ENCODE data around the gene CDC20B.
"Not testable (repeated sequence)": the region's sequence is repeated elsewhere in the genome, so short reads cannot be mapped to it uniquely, and the experiment has no call there.

Gene CDC20B

DNA sequence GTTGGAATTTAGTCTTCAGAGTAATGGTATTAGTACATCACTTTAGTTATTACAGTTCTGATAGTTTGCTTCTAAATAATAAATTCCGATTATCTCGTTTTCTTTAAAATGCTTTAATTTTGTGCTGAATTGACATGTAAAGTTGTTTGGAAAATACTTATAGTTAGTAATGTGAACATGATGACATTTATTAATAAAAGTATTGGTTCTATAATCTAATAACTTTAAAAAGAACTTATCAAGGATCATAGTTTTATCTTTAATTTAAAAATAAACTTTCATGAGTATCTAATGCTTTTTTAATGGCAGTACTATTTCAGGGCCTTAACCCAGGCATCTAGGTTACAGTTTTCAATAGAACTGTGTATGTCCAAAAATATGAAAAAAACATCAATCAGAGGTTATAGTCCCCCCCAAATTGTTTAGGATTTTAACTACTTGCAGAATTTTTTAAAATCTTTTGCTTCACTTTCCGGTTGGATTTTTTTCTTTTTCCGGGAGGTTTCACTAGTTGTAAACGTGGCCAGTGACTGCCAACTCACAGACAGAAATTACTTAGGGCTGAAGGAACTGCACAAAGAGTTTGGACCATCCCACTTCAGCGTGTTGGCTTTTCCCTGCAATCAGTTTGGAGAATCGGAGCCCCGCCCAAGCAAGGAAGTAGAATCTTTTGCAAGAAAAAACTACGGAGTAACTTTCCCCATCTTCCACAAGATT lies 12.3 kb downstream of the CDC20B start:
- DNase-seq (ENCODE audit: low read depth), result no peak

DNA sequence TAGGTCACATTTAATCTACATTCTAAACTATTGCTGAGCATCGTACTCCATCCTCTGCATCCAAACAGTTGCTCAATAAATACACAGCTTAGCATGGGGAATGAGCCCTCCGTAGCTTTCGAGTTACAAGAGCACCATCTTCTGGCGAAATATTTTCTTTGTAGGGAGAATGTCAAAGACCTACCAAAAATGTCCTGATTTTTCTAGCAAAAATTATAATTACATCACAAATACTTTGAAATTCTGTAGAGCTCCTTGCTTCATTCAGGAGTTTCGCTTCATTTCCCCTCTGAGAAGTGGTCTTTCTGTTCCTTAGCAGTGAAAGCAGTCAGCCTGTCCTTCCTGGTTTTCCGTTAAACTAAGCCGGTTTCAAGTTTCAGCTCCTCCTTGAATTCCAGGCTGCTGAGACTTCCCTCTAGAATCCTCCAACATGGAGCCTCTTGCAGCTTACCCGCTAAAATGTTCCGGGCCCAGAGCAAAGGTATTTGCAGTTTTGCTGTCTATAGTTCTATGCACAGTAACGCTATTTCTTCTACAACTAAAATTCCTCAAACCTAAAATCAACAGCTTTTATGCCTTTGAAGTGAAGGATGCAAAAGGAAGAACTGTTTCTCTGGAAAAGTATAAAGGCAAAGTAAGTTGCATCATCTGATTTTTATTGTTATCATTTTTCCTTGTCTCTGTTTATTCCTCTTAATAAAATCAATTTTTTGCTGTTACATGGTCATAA lies 13.0 kb downstream of the CDC20B start, which contains the start of gene GPX8:
Gene GPX8 (plus strand): TSS at position 409 of the 730 bp plus-strand sequence. CDS start 22 bp downstream, at position 431.
- DNase-seq (ENCODE audit: low read depth), result no peak

DNA sequence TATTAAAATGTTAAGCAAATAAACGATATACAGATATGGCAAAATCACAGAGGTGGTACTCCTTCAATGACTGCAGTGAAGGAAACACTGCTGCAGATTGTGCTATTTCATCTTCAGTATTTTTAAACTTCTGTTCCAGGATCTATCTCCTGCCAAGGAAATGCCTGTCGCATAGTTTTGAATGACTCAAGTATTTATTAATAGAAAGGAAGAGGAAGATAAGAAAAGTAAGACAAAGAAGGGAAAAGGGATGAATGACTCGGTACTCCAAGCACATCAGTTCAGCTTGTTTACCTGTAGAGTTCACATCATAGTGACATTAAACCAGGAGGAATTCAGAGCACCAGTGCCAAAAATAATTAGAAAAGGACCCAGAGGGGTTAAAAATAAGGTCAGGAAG lies 18.1 kb downstream of the CDC20B start:
- no peak for DNase-seq (ENCODE audit: low read depth)

DNA sequence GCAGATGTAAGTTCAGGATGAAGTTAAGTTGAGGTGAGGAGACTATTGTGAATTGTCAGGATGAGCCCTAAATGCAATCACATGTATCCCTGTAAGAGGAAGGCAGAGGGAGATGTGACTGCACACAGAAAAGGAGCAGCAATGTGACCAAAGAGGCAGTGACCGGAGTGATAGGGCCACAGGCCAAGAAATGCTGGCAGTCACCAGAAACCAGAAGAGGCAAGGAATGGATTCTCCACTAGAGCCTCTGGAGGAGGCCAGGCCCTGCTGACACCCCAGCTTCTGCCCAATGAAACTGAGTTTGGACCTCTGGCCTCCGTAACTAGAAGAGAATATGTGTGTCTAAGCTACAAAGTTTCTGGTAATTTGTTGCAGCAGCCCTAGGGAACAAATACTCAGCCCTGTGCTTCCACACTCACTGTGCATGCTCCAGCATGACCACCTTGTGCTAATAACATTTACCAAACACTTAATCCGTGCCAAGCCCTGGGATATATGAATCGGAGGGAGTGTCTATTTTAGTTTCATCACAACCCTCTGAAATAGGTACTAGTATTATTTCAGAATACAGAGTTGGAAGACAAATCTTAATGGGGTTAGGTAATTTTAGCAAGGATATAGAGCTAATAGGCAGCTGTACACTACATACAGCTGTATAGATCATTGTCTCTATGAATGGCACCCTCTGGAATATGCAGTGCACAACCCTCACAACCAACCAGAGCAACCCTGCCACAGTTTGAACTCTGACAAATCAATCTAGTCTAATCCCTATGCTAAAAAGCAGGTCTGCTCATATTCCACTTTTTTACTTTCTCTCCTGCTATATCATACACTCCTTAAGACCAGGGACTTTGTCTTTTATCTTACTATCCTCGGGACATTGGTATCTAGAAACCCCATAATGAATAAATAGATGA lies 20.8 kb downstream of the CDC20B start:
- no peak for DNase-seq (ENCODE audit: low read depth)

DNA sequence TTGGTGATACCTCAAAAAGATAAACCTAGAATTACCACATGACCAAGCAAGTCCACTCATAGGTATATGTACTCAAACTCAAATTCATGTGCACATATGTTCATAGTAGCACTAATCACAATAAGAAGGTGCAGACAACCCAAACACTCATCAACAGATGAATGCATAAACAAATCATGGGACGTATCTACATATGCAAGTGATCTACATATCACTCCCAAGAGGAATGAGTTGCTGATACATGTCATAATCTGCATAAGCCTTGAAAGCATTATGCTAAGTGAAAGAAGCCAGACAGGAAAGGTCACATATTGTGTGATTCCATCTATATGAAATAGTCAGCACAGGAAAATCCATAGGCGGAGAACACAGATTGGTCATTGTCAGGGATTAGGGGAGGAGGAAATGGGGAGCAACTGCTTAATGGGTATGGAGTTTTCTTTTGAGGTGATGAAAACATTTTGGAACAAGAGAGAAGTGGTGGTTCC lies 23.6 kb downstream of the CDC20B start:
- no peak for DNase-seq (ENCODE audit: low read depth)

DNA sequence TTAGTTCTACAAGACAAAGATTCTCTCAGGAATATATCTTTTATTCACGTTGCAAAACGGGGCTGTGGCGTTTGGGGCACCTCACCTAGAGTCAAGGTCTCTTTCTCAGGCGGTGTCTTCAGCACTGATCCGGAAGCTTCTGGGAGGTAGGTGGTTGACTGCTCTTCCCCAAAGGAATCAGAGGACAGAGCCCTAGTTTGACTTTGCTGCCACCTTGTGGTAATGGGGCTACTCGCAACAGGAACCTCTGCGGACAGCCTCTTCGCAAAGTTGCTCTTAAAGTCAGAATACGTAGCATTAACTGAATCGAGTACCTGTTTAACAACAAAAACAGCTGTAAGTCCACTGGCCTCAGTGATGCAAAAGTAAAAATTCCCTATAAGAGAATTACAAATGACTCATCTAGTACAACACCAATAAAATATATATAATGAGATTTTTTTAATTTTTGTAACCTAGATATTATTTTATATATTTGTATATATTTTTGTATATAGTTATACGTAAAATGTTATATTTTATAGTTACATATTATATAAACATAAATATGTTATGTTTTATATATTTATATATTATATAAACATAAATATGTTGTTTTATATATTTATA lies 26.3 kb downstream of the CDC20B start:
- DNase-seq (ENCODE audit: low read depth), result peak; percentile 68

DNA sequence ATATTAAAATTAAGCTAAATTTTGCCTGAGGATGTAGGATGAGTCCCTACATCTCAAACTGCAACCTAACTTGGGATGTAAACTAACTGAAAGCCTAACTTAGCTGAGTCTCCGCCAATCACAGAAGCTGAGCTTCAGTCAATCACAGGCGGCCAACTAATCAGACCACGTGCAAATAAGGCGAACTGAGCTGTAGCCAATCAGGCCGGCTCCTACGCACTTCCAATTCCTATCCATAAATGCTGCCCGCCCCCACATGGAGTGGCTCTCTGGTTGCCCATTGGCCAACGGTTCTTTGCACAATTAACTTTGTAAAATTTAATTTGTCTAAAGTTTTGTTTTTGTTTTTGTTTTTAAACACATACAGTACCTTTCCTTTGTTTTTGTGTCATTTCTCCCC lies 26.9 kb downstream of the CDC20B start:
- DNase-seq (ENCODE audit: low read depth), result no peak

DNA sequence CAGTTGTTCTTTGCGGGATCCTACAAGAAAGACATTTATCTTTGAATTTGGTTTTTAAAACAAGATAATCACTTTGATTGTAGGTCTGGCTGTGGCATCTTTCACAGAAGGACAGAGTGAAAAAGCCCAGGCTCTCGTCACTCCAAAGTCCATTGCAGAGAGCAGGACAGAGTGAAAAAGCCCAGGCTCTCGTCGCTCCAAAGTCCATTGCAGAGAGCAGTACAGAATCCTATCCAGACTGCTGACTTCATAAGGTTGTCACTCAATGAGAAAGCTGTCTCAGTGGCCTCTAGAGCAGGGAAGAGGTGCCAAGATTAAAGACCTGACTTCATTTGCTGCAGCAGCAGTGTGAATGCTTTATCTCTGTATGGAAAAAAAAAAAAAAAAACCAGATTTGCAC lies 29.4 kb downstream of the CDC20B start:
- DNase-seq (ENCODE audit: low read depth), result no peak

DNA sequence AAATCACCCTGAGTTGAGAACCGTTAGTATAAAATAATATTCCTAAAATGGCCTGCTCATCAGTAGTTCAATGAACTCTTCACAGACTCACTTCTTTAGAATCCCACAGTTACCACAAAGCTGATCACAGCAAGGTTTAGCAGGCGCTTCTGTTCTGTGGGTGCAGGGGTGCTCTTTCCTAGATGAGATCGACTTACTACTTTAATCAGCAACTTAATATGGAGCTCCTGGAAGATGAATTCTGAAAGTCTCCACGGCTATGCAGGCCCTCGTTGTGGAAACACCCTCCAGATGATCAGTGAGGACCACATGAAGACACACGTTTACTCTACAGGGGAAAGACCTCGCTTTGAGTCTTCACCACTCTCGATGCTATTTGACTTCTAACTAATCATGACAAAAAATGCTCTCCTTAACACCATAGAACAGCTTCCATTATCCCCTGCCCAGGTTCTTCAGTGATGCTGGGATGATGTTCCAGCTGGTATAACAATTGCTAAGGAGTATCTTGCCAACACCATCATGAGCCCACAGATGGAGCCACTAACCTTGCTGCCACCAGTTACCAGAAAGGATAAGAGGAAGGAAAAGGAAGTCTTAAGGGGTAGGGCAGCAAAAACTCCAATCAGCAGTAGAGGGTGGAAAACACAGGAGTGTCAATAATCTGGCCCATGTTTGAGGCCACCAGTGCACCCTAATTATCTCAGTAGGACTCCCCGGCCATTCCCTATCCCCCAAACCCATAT lies 30.9 kb downstream of the CDC20B start:
- DNase-seq (ENCODE audit: low read depth), result no peak

DNA sequence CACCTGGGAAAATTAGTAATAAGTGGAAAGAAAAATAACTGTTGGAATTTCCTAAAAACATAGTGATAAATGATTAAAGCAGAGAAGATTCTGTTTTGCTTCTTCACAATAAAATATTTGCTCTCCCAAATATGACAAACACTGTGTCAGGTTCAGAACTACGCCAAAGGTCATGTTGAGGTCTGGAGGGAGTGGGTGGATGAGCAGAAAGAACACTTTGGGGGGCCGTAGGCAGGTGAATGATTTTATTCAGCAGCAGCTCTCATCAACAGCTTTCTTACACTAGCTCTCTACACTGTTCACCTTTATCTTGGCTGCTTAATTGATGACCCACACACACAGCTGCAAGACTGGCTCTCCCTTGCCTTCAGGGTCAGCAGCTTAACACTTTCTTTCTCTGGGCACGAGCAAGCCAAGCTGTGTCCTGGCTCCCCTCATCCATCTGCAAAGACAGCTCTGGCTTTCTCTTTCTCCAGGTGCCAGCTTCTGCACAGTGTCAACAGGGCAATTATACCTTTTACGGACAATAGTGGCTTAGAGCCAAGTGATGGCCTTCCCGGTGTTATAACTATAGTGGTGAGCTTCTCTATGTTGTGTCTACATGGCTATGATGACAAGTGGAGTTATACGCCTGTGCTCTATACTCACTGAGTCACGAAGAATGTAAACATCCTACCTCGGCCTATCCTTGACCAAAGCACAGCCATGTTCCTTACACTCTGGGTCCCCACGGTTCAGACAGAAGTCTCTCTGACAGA lies 31.9 kb downstream of the CDC20B start:
- DNase-seq (ENCODE audit: low read depth), result no peak

DNA sequence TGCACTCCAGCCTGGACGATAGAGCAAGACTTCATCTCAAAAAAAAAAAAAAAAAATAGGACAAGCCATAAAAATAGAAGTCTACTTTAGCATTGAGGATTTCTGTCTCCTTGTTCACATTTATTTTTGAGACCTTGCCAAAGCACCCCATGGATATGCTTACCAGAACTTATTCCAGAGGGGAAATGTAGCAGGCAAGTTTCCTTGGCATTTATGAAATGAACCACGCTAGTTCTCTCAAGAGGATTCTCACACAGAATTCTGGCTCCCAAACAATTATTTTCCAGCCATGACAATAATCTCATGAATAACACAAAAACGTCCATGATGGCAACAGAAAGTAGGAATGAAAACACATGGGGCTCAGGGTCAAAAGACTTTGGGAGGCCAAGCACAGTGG lies 36.5 kb downstream of the CDC20B start:
- DNase-seq (ENCODE audit: low read depth), result no peak

DNA sequence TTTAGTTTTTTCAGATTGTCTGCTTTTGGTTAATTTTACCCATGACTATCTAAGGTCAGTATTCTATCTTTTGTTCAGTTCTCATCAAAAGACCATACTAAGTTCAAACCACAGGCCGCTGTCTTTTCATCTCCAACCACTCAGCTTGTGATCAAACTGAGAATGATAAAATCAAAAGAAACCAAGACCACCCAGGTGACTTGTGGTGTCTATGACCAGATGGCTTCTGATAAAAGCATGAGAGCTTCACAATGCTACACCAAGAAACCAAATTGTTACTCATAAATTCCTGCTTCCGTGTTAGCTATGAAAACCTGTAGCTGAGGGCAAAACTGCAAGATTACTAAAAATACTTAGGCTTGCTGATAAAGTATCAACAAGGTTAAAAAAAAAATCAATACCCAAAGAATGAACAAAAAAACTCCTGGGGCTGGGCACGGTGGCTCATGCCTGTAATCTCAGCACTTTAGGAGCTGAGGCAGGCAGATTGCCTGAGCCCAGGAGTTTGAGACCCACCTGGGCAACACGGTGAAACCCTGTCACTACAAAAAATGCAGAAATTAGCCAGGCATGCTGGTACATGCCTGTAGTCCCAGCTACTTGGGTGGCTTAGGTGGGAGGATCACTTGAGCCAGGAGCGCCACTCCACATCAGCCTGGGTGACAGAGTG lies 38.8 kb downstream of the CDC20B start:
- DNase-seq (ENCODE audit: low read depth), result no peak

DNA sequence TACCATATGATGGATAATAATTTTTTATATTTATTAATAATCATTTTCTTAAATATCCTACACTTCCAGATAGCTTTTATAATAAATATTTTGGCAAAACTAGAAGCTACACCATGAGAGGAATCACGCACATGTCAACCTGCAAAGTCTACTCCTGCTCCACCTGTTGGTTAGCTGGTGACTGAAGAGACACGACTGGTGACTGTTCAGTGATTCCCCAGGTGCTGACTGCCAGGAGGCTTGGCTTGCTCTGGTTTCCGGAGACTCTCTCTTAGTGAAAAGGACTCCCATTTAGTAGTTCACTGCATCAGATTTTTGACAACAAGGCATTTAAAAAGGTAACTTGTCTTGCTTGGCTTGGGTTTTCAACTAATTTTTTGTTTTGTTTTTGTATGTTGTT lies 49.6 kb downstream of the CDC20B start:
- DNase-seq (ENCODE audit: low read depth), result no peak

DNA sequence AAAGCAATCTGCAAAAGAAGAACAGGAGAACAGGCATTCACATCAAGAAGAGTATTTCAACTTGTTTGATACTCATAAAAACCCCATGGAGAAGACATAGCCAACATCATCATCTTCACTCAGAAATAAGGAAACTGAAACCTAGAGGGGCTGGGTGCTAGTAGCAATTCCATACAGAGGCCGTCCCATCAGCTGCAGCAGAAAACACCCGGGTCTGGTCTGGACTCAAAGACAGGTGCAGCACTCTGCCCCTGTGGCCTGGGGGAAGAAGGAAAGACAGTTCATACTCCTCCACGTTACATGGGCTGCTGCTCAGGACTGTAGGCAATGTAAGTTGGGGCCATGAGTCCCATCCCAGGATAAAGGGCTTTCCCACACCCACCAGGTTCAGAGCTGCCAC lies 58.9 kb downstream of the CDC20B start:
- no peak for DNase-seq (ENCODE audit: low read depth)

DNA sequence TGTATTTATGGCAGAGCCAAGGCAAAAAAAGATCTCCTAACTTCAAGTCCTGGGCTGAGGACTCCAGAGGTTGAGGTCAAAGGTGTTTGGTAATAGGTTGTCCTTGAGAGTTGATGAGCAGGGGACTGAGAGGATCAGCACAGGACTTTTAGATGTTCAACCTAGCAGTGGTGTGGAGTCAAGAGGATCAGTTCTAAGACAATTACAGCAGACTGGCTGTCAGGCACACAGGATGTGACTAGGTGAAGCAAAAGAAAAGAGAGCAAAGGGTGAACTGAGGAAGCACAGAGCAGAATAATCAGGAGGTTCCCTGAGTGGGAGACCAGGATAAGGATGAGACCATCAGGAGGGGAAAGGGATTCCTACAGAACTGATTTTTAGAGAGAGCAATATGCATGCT lies 59.6 kb downstream of the CDC20B start:
- no peak for DNase-seq (ENCODE audit: low read depth)

DNA sequence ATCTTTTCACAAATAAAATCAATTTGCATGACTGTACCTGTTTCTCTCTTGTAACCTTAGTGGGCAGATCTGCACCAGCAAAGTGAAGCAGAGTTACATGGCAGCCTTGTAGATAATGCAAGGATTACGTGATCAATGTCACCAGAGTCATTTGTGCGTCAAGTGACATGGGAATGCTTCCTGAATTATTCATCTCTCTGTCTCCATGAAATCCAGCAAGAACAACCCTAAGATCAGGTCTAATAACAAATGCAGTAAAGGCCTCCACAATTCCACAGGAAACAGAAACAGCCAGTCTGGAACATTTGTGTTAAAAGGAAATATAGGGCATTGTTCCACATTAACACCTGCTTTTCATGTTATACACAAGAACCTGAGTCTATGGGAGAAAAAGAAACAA lies 62.8 kb downstream of the CDC20B start:
- no peak for DNase-seq (ENCODE audit: low read depth)

DNA sequence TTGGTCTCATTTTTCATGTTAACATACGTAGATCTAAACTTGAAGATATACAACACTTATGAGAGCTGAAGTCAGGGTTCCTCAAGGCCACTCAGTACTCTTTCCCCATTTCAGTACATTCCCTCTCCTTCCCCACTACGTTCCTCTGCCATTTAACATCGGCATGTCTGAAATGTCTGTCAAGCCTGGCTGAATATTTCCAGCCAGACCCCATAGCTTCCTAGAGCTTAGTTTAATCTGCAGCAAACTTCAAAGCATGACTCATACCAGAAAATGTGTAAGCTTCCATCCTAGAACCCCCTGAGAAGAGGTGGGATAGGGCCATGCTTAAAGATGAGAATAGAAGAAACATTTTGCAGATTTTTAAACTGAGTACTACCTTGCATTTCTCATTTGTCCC lies 64.3 kb downstream of the CDC20B start:
- no peak for DNase-seq (ENCODE audit: low read depth)

DNA sequence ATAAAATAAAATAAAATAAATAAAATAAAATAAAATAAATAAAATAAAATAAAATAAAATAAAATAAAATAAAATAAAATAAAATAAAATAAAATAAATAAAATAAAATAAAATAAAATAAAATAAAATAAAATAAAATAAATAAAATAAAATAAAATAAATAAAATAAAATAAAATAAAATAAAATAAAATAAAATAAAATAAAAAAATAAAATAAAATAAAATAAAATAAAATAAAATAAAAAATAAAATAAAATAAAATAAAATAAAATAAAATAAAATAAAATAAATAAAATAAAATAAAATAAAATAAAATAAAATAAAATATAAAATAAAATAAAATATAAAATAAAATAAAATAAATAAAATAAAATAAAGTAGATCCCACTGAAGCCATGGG lies 67.0 kb downstream of the CDC20B start:
- not testable (repeated sequence) for DNase-seq (ENCODE audit: low read depth)

DNA sequence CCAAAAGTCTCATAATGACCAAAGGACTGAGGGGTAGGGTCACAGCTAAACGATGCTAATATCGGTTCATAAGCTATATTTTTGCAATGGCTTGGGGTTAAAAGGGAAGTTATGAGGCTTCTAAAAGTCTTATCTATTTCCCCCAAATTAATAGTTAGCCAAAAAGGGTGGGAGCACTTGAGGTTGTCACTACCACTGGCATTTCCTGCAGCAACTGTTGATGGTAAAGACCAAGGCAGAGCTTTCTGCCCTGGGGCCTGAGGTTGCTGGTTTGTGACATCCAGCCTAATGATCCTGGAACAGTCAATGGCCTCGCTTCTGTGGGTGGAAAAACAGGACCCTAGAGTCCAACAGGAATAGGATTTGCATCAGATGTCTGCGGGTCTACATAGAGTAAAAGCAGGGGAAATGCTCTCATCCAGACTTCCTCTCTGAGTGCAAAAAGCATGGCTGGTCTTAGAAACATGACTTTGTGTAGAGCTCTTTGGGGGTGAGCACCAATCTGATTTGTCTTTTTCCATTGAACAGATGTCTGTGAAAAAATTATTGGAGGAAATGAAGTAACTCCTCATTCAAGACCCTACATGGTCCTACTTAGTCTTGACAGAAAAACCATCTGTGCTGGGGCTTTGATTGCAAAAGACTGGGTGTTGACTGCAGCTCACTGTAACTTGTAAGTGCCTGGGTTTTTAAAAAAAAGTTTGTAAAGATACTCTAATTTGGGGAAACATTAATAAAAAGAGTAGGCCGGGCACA lies 67.9 kb downstream of the CDC20B start:
- no peak for DNase-seq (ENCODE audit: low read depth)

All from activated T-helper 1 cell treated with Interleukin-2 at 50 U/mL for 16 hours (primary cell).